Right forelimb (tissue), 1 donor: ENCODE measurements around the gene SECISBP2.

Experiments used
- DNase-seq: peaks from one replicate; pipeline ENCODE4 v3.0.0-alpha.2; 2018

SECISBP2 gene

GRCh38 chr9:89349607-89350006, 31.3 kb downstream of the SECISBP2 start:
- no peak for DNase-seq

- DNase-seq, result no peak
Observed at GRCh38 chr9:89350988-89351557, 32.8 kb downstream of the SECISBP2 start.

- no peak for DNase-seq
Observed at GRCh38 chr9:89351584-89352300, 33.4 kb downstream of the SECISBP2 start.

- DNase-seq, result no peak
Observed at GRCh38 chr9:89352451-89352850, 34.2 kb downstream of the SECISBP2 start.

GRCh38 chr9:89352874-89353649, 34.8 kb downstream of the SECISBP2 start:
- no peak for DNase-seq

GRCh38 chr9:89353989-89354388, 35.7 kb downstream of the SECISBP2 start:
- peak; percentile 16 for DNase-seq

GRCh38 chr9:89354471-89354870, 36.2 kb downstream of the SECISBP2 start:
- no peak for DNase-seq

- DNase-seq, result no peak
Observed at GRCh38 chr9:89356782-89357181, 38.5 kb downstream of the SECISBP2 start.

GRCh38 chr9:89357331-89358197, 39.3 kb downstream of the SECISBP2 start:
- DNase-seq, result no peak

GRCh38 chr9:89358376-89358916, 40.1 kb downstream of the SECISBP2 start:
- DNase-seq, result peak; percentile 45

- DNase-seq, result peak; percentile 47
Observed at GRCh38 chr9:89358985-89359384, 40.7 kb downstream of the SECISBP2 start.

- peak; percentile 47 for DNase-seq
Observed at GRCh38 chr9:89359751-89360261, 41.5 kb downstream of the SECISBP2 start.

GRCh38 chr9:89360465-89360864, 42.2 kb downstream of the SECISBP2 start:
- peak; percentile 53 for DNase-seq

- peak; percentile 27 for DNase-seq
Observed at GRCh38 chr9:89361031-89361430, 42.7 kb downstream of the SECISBP2 start.

GRCh38 chr9:89361816-89362646, 43.7 kb downstream of the SECISBP2 start:
- peak; percentile 39 for DNase-seq

- DNase-seq, result no peak
Observed at GRCh38 chr9:89362647-89363310, 44.5 kb downstream of the SECISBP2 start.

- DNase-seq, result no peak
Observed at GRCh38 chr9:89363311-89363670, 45.0 kb downstream of the SECISBP2 start.

GRCh38 chr9:89363921-89364665, 45.8 kb downstream of the SECISBP2 start:
- no peak for DNase-seq

GRCh38 chr9:89364666-89365531, 46.6 kb downstream of the SECISBP2 start:
- no peak for DNase-seq
